AG04449 (cell line): ENCODE data around the gene RIPK3.

ENCODE experiments used
- CTCF ChIA-PET: fragments of 350-600 bp; formaldehyde crosslinking; extraction: SDS; loops from one replicate; lab custom pipeline; 2021; ENCODE audit warnings: antibody characterized with exemption; lab: Yijun Ruan, JAX
- POLR2A ChIA-PET: fragments of 400-600, 350-600 bp; formaldehyde crosslinking; extraction: SDS; loops from one replicate; lab custom pipeline; 2020; ENCODE audit warnings: antibody characterized with exemption, inconsistent platforms; lab: Yijun Ruan, JAX
- DNase-seq: peaks from one replicate; pipeline ENCODE4 v3.0.0-alpha.2; 2010; ENCODE audit warnings: low read depth, low spot score
- H3K4me3 ChIP-seq: 2 replicates; pipeline ENCODE4 v1.5.1; 2011; ENCODE audit warnings: low read depth, mild to moderate bottlenecking, control low read depth, low read length
- TF ChIP-seq, protein P1 (sequence below): IDR thresholded peaks from one replicate; pipeline ENCODE4 v1.5.1; 2011; ENCODE audit warnings: mild to moderate bottlenecking, moderate library complexity, low read length, control low read depth, inconsistent platforms; ENCODE audit not compliant: insufficient read depth; ENCODE audit errors: missing control alignments

RIPK3 gene

DNA sequence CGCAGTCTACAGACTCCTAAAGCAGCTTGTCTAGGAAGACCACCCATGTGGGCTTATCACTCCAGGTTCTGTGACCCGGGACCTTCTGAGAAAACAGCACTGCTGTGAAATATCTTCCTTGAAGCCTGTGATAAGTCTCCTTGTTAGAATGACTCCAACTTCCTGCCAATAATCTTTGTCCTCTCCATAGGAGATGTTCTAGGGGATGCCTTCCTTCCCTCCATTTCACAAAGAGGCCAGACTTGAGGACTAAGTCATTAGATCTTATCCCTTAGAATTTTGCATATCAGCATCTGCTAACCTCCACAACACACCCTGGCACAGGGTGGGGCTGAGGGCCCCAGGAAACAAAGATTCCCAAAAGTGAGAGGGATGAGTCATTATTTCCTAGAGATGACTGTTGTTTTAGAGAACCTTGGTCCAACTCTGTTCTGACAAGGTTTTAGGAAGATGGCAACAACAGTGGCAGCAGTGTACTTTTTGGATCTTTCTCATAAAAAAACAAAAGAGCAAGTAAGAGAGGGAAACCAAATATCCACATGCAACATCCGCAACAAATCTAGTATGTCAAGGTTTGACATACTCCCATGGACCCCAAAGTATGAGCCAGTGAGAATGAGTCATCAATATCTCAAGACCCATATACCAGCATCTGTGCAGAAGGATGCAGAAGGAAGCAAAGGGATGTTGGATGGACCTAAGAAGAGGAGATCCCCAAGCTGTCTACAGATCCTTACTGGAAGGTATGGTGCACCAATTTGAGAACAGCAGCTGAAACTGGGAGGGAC lies 22.5 kb downstream of the RIPK3 start:
- TF ChIP-seq, protein P1, sequence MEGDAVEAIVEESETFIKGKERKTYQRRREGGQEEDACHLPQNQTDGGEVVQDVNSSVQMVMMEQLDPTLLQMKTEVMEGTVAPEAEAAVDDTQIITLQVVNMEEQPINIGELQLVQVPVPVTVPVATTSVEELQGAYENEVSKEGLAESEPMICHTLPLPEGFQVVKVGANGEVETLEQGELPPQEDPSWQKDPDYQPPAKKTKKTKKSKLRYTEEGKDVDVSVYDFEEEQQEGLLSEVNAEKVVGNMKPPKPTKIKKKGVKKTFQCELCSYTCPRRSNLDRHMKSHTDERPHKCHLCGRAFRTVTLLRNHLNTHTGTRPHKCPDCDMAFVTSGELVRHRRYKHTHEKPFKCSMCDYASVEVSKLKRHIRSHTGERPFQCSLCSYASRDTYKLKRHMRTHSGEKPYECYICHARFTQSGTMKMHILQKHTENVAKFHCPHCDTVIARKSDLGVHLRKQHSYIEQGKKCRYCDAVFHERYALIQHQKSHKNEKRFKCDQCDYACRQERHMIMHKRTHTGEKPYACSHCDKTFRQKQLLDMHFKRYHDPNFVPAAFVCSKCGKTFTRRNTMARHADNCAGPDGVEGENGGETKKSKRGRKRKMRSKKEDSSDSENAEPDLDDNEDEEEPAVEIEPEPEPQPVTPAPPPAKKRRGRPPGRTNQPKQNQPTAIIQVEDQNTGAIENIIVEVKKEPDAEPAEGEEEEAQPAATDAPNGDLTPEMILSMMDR, result no peak
- CTCF ChIA-PET, result interaction anchor here (0.8 to 37.5 kb wide), 9 partner anchors 8 to 226 kb away, joined by 3 to 1633 read pairs (median 6); partner anchors contain the start of genes ADCY4, CBLN3, CIDEB and DHRS1
- no peak for DNase-seq
- POLR2A ChIA-PET, result interaction anchor here (1.6 kb wide), 1 partner anchor 120 kb away, joined by 5 read pairs; no protein-coding TSS in a partner anchor
- H3K4me3 ChIP-seq, result no peak overlapping the region

- ChIA-PET CTCF (interaction anchor here (0.8 to 37.5 kb wide), 7 partner anchors 8 to 225 kb away, joined by 3 to 1633 read pairs (median 6); partner anchors contain the start of genes ADCY4, CBLN3, CIDEB and DHRS1), POLR2A (no interaction called here)
- H3K4me3 ChIP-seq, result no peak overlapping the region
- TF ChIP-seq, protein P1, result no peak
- DNase-seq, result no peak
Measured at GRCh38 chr14:24316597-24316950, 23.2 kb downstream of the RIPK3 start.

GRCh38 chr14:24315807-24316596 lies 23.8 kb downstream of the RIPK3 start:
- no peak overlapping the region for H3K4me3 ChIP-seq
- TF ChIP-seq, protein P1, result peak; percentile 10
- POLR2A ChIA-PET, result no interaction called here
- CTCF ChIA-PET, result interaction anchor here (1.1 to 37.5 kb wide), 6 partner anchors 9 to 111 kb away, joined by 3 to 1633 read pairs (median 60); partner anchors contain the start of genes ADCY4, CBLN3, CIDEB and DHRS1
- DNase-seq, result no peak

DNA sequence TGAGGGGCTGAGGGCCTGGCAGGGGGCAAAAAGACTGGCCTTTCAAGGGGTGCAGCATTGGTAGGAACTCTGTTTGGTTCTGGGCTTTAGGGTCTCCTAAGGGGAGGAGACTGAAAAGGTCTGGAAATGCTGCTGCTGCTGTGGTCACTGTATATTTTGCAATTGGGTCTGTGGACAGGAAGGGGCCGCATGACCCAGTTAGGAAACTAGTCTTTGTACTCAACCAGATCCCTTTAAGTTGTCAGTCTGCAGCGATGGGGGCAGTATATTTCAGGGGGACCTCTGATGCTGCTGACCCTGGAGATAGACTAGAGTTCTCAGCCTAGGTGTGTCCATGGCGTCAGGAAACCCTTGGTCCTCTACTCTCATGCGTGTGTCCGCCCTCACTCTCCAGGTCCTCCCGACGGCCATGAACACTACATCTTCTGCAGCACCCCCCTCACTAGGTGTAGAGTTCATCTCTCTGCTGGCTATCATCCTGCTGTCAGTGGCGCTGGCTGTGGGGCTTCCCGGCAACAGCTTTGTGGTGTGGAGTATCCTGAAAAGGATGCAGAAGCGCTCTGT lies 24.5 kb downstream of the RIPK3 start:
- ChIA-PET CTCF (interaction anchor here (10.6 to 37.5 kb wide), 4 partner anchors 11 to 118 kb away, joined by 114 to 1633 read pairs (median 534); partner anchors contain the start of genes ADCY4, CBLN3, CIDEB and DHRS1), POLR2A (no interaction called here)
- no peak overlapping the region for H3K4me3 ChIP-seq
- TF ChIP-seq, protein P1, result no peak
- DNase-seq, result no peak

GRCh38 chr14:24314377-24315193 lies 25.2 kb downstream of the RIPK3 start:
- no peak for DNase-seq
- TF ChIP-seq, protein P1, result no peak
- ChIA-PET POLR2A (interaction anchor here (1.0 kb wide), 1 partner anchor 72 kb away, joined by 3 read pairs; the partner anchor contains the start of gene TINF2), CTCF (interaction anchor here (18.8 to 37.5 kb wide), 3 partner anchors 8 to 118 kb away, joined by 380 to 688 read pairs (median 688); partner anchors contain the start of genes ADCY4, CBLN3, CIDEB and DHRS1)
- H3K4me3 ChIP-seq, result no peak overlapping the region
